ENCODE results near the gene ANKRD6. TPM values are rescaled to one million over a fixed set of nuclear protein-coding genes. Genes with fewer than 3 reads are reported as not detected.

The ANKRD6 gene
- total RNA-seq, 1 donor, result 1.3 TPM

DNA sequence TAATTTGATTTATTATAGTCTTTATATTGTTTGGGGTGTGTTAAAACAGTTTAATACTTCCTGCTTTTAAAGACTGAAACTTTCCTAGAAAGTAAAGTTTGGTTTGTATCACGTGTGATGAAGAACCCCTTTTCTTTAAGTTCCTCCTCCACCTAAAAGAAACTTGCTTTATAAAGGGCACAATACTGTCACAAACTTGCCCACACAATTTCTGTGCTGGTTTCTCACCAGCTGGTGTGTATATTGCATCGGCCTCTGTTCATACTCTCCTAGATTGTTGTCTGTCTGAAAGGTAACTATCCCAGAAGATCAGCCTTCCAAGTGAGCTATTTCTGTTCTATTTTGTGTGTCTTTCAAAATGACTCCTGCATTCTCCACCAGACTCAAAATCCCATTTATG, 46.9 kb downstream of the ANKRD6 start:
- no peak for DNase-seq (ENCODE audit: low read depth)
- TF ChIP-seq, protein P1, sequence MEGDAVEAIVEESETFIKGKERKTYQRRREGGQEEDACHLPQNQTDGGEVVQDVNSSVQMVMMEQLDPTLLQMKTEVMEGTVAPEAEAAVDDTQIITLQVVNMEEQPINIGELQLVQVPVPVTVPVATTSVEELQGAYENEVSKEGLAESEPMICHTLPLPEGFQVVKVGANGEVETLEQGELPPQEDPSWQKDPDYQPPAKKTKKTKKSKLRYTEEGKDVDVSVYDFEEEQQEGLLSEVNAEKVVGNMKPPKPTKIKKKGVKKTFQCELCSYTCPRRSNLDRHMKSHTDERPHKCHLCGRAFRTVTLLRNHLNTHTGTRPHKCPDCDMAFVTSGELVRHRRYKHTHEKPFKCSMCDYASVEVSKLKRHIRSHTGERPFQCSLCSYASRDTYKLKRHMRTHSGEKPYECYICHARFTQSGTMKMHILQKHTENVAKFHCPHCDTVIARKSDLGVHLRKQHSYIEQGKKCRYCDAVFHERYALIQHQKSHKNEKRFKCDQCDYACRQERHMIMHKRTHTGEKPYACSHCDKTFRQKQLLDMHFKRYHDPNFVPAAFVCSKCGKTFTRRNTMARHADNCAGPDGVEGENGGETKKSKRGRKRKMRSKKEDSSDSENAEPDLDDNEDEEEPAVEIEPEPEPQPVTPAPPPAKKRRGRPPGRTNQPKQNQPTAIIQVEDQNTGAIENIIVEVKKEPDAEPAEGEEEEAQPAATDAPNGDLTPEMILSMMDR (IDR thresholded peaks at IDR 0.05; ENCODE audit: insufficient read depth, low read depth, low read length), result no peak
- H3K4me3 ChIP-seq (ENCODE audit: low read depth, low read length), result no peak overlapping the region

DNA sequence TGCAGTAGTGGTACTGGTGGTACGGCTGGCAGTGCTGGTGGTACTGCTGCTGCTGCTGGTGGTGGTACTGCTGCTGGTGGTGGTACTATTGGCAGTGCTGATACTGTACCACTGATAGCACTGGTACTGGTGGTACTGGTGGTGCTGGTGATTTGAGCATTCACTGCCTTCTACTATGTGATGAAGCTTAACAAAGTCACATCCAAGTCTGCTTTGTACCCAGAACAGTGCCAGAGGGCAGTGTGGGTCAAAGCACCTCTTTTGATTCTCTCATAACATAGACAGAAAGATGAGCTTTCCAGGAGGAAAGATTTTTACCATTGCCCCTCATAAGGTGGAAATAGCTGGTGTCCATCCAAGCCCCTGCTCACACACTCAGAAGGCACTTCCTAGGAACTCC, 48.7 kb downstream of the ANKRD6 start:
- H3K4me3 ChIP-seq (ENCODE audit: low read depth, low read length), result no peak overlapping the region
- DNase-seq (ENCODE audit: low read depth), result no peak
- TF ChIP-seq, protein P1 (IDR thresholded peaks at IDR 0.05; ENCODE audit: insufficient read depth, low read depth, low read length), result no peak

DNA sequence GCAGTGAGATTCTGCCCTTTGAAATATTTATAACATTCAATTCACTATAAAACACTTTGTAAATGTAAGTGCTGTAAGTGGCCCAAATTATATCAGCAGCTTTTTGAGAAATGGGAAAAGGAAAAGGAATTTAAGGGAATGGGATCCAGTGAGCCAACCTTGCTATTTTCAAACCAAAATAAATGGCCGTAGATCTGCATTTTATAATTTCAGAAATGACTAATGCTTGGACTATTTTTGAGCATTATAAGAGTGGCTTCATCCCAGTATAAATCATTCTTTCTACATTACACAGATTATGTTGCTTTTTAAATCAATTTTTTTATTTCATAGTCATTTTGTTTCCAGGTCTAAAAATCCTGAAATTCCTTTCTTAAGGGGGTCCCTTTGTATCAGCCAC, 49.2 kb downstream of the ANKRD6 start:
- H3K4me3 ChIP-seq (ENCODE audit: low read depth, low read length), result no peak overlapping the region
- DNase-seq (ENCODE audit: low read depth), result no peak
- TF ChIP-seq, protein P1 (IDR thresholded peaks at IDR 0.05; ENCODE audit: insufficient read depth, low read depth, low read length), result no peak

DNA sequence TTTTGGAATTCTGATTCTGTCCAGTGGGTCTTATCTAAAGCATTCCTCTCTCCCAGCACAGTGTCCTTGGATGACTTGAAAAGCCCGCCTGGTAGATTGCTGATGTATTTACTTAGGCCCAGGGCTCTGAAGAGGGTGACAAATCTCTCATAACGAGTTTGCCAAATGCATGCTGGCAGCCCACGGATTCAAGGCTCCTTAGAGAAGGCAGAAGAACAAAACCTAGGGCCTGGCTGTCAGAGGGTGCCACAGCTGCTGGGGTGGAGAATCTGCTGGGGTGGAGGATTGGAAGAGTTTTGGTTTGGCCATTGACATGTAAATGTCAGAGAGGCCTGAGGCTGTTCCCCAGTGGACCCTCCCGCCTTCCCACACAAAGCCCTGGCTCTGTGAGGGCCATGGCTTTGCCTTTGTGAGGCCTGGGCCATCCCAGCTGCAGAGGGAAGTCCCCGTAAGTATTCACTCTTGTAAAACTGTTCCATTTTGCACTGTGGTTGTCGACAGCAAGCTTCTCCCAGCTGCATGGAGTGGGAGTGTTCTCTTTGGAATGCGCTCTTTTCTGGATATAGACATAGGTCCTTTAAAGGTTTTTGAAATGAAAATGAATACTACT, 50.3 kb downstream of the ANKRD6 start:
- TF ChIP-seq, protein P1 (IDR thresholded peaks at IDR 0.05; ENCODE audit: insufficient read depth, low read depth, low read length), result no peak
- no peak overlapping the region for H3K4me3 ChIP-seq (ENCODE audit: low read depth, low read length)
- no peak for DNase-seq (ENCODE audit: low read depth)

DNA sequence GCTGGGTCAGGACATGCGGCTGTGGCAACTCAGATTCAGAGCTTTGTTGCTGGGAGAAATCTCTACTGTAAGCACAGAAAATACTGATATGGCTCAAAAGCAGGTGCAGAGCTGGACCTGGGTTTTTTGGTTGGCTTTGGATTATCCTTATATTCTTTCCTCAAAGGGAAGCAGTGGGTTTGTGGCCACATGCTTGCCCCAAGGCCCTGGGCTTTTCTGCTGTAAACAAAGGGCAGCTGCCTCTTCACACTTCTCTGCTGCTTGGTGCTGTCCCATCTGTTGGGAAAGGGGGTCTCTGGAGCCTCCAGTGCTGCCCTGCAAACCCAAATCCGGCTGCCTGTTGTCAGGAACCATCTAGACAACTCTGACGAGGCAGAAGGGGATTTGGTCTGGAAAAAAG, 52.4 kb downstream of the ANKRD6 start:
- DNase-seq (ENCODE audit: low read depth), result no peak
- no peak overlapping the region for H3K4me3 ChIP-seq (ENCODE audit: low read depth, low read length)
- TF ChIP-seq, protein P1 (IDR thresholded peaks at IDR 0.05; ENCODE audit: insufficient read depth, low read depth, low read length), result no peak

DNA sequence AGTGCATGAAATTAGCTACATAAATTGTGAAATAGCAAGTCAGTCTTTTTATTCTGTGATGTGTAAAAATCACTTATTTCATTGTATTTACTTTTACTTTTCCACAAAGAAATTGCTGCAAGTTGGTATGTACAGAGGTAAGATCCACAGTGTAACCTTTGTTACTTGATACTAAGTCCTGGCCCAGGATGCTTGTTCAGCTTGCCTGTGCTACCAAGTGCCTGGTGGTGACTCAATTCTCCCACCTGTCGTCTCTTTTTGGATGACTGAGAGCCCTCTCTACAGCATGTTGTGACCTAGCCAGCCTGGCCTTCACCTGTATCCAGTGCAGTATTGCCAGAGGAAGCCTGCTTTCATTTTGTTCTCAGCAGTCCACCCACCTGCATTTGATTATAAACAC, 54.9 kb downstream of the ANKRD6 start:
- no peak overlapping the region for H3K4me3 ChIP-seq (ENCODE audit: low read depth, low read length)
- TF ChIP-seq, protein P1 (IDR thresholded peaks at IDR 0.05; ENCODE audit: insufficient read depth, low read depth, low read length), result no peak
- no peak for DNase-seq (ENCODE audit: low read depth)

DNA sequence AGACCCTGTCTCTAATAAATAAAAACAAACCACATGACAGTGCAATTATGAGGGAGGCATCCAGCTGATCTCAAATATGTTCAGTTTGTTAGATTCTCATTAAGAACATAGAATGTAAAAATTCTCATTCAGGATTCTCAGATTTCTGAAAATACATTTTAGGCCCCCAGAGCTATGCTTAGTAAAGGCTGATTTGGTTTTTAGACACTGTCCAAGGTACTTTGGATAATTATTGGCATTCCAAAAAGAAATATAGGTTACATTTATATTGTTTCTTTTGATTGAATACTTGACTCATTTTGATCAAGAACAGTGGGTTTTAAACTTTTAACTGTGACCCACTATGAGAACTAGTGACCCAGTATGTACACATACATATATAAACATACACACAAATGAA, 55.5 kb downstream of the ANKRD6 start:
- TF ChIP-seq, protein P1 (IDR thresholded peaks at IDR 0.05; ENCODE audit: insufficient read depth, low read depth, low read length), result no peak
- no peak for DNase-seq (ENCODE audit: low read depth)
- H3K4me3 ChIP-seq (ENCODE audit: low read depth, low read length), result no peak overlapping the region

Measured in fibroblast of villous mesenchyme (primary cell).